Middle frontal gyrus (tissue), 1 donor: ENCODE results near the gene EHMT1.
"Not testable (repeated sequence)": the region's sequence is repeated elsewhere in the genome, so short reads cannot be mapped to it uniquely, and the experiment has no call there.

Experiments used
- DNase-seq: peaks from one replicate; pipeline ENCODE4 v3.0.0-alpha.2; 2015; ENCODE audit warnings: low spot score; ENCODE audit errors: extremely low spot score

The EHMT1 gene

GRCh38 chr9:137590469-137591383 lies 28.1 kb upstream of the EHMT1 start, which contains the start of gene ZMYND19:
TSS of gene ZMYND19 (minus strand) at chr9:137590512. CDS start at chr9:137590263, 249 bp downstream.
- DNase-seq: peak; percentile 74

GRCh38 chr9:137592767-137593166 lies 26.0 kb upstream of the EHMT1 start:
- DNase-seq: no peak

- DNase-seq: no peak
These were observed 25.6 kb upstream of the EHMT1 start for GRCh38 chr9:137593176-137593575.

GRCh38 chr9:137596577-137596976 lies 22.2 kb upstream of the EHMT1 start:
- DNase-seq: not testable (repeated sequence)

- DNase-seq: no peak
These were observed 19.9 kb upstream of the EHMT1 start for GRCh38 chr9:137598943-137599342.

- no peak for DNase-seq
These were observed 16.1 kb upstream of the EHMT1 start for GRCh38 chr9:137602661-137603060.

- no peak for DNase-seq
These were observed 14.9 kb upstream of the EHMT1 start for GRCh38 chr9:137603879-137604278.

- no peak for DNase-seq
These were observed 14.3 kb upstream of the EHMT1 start for GRCh38 chr9:137604345-137605086.

GRCh38 chr9:137605121-137606004 lies 13.4 kb upstream of the EHMT1 start, which contains the start of gene ARRDC1:
TSS of gene ARRDC1 (plus strand) at chr9:137605686. CDS start at chr9:137605718, 32 bp downstream.
- DNase-seq: peak; percentile 75

GRCh38 chr9:137606005-137606621 lies 12.7 kb upstream of the EHMT1 start:
- DNase-seq: no peak

GRCh38 chr9:137606734-137607138 lies 12.1 kb upstream of the EHMT1 start:
- DNase-seq: no peak

GRCh38 chr9:137607141-137607857 lies 11.5 kb upstream of the EHMT1 start:
- DNase-seq: no peak

- no peak for DNase-seq
These were observed 7.9 kb upstream of the EHMT1 start for GRCh38 chr9:137610944-137611343.

GRCh38 chr9:137611623-137612609 lies 6.9 kb upstream of the EHMT1 start:
- no peak for DNase-seq

GRCh38 chr9:137612741-137613142 lies 6.1 kb upstream of the EHMT1 start:
- DNase-seq: no peak

GRCh38 chr9:137613259-137613658 lies 5.5 kb upstream of the EHMT1 start:
- no peak for DNase-seq

- DNase-seq: no peak
These were observed 4.9 kb upstream of the EHMT1 start for GRCh38 chr9:137613738-137614523.
